ENCODE results near the gene GJB6. TPM values are rescaled to one million over a fixed set of nuclear protein-coding genes. Genes with fewer than 3 reads are reported as not detected.

Gene GJB6
- total and polyA plus RNA-seq, 2 of the 4 experiments (the other 2 are of a cell fraction): not detected

GRCh38 chr13:20274466-20274865 is 42.3 kb upstream of the GJB6 start:
- WGBS, 2 experiments (ENCODE audit: extremely low coverage in 2 of 2, insufficient read length in 1 of 2): no CpG with 5 or more reads among the region's 4 CpGs
- H2BK120ac ChIP-seq (ENCODE audit: low read depth, low read length): no peak overlapping the region
- H3K14ac ChIP-seq (replicated peaks; ENCODE audit: low read depth, low read length): no peak overlapping the region
- no peaks in the 10 kb centered on the region for H3K79me1 ChIP-seq (ENCODE audit: low read depth in 1 of 2, low read length in 2 of 2)
- no peaks in the 10 kb centered on the region for H3K4me1 ChIP-seq (ENCODE audit: control insufficient read depth, insufficient read depth, low read length)
- no peak overlapping the region for H3K4me3 ChIP-seq (ENCODE audit: insufficient read depth, low read depth, low read length)
- ATAC-seq (ENCODE audit: low read depth) (no peak), DNase-seq (no peak)
- no peaks in the 10 kb centered on the region for H3K36me3 ChIP-seq (ENCODE audit: control insufficient read depth, insufficient read depth, low read length)
- peaks cover 24% of the 10 kb centered on the region for H3K27me3 ChIP-seq (ENCODE audit: control insufficient read depth, insufficient read depth, low read length)
- H4K91ac ChIP-seq (ENCODE audit: insufficient read depth, low read depth, low read length): no peak overlapping the region
- H4K8ac ChIP-seq (ENCODE audit: low read depth in 2 of 2, low read length in 2 of 2): no peak overlapping the region
- no peak overlapping the region for H3K9ac ChIP-seq (ENCODE audit: low read depth, low read length)
- no peaks in the 10 kb centered on the region for H3K9me1 ChIP-seq (ENCODE audit: insufficient read depth, low read length)
- no TSS peak for BruUV-seq (replicated peaks)
- dilution Hi-C loops (cut with HindIII; ENCODE audit: low sequenced_read_pairs, unreplicated experiment): no loop called here
- ChIA-PET POLR2A (ENCODE audit: unreplicated experiment) (no interaction called here), CTCF (no interaction called here)
- in situ Hi-C loops (cut with MboI; ENCODE audit: low sequenced_read_pairs): no loop called here
- H3K4me2 ChIP-seq (ENCODE audit: low read depth, low read length): no peak overlapping the region
- H3K18ac ChIP-seq (ENCODE audit: low read depth, low read length): no peak overlapping the region
- no peak overlapping the region for H2AK5ac ChIP-seq (ENCODE audit: low read depth, low read length)
- H2AFZ ChIP-seq (replicated peaks; ENCODE audit: low read length, poor library complexity): no peak overlapping the region
- H2BK5ac ChIP-seq (ENCODE audit: low read depth, low read length, poor library complexity, severe bottlenecking): no peak overlapping the region
- H3K9me3 ChIP-seq (ENCODE audit: control insufficient read depth, insufficient read depth, low read length): no peaks in the 10 kb centered on the region
- H3K27ac ChIP-seq (ENCODE audit: insufficient read depth, low read length): no peak overlapping the region
- H2BK15ac ChIP-seq (ENCODE audit: low read depth, low read length): no peak overlapping the region
- H3K56ac ChIP-seq (ENCODE audit: extremely low read depth, insufficient read depth, low read length): no peak overlapping the region
- H2BK20ac ChIP-seq (ENCODE audit: low read depth, low read length): no peak overlapping the region
- no peak overlapping the region for H3K4ac ChIP-seq (ENCODE audit: low read depth, low read length)
- no peak overlapping the region for H2AK9ac ChIP-seq (replicated peaks; ENCODE audit: low read depth, low read length, poor library complexity)
- no peak for TF ChIP-seq FOS (IDR thresholded peaks at IDR 0.05; ENCODE audit: low read depth, low read length)
- no peak for TF ChIP-seq NFE2L2 (IDR thresholded peaks at IDR 0.05; ENCODE audit: low read depth, low read length)
- TF ChIP-seq MAFK (IDR thresholded peaks at IDR 0.05; ENCODE audit: low read depth, low read length): no peak
- no peak for TF ChIP-seq RFX5 (IDR thresholded peaks at IDR 0.05; ENCODE audit: low read depth, low read length)
- TF ChIP-seq CEBPB (IDR thresholded peaks at IDR 0.05; ENCODE audit: low read depth, low read length): no peak
- TF ChIP-seq, protein P1, sequence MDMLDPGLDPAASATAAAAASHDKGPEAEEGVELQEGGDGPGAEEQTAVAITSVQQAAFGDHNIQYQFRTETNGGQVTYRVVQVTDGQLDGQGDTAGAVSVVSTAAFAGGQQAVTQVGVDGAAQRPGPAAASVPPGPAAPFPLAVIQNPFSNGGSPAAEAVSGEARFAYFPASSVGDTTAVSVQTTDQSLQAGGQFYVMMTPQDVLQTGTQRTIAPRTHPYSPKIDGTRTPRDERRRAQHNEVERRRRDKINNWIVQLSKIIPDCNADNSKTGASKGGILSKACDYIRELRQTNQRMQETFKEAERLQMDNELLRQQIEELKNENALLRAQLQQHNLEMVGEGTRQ (IDR thresholded peaks at IDR 0.05; ENCODE audit: low read depth, low read length): no peak
- TF ChIP-seq CHD1 (IDR thresholded peaks at IDR 0.05; ENCODE audit: low read depth, low read length): no peak
- TF ChIP-seq RCOR1 (IDR thresholded peaks at IDR 0.05; ENCODE audit: insufficient replicate concordance, low read length): no peak
- TF ChIP-seq, protein P2, sequence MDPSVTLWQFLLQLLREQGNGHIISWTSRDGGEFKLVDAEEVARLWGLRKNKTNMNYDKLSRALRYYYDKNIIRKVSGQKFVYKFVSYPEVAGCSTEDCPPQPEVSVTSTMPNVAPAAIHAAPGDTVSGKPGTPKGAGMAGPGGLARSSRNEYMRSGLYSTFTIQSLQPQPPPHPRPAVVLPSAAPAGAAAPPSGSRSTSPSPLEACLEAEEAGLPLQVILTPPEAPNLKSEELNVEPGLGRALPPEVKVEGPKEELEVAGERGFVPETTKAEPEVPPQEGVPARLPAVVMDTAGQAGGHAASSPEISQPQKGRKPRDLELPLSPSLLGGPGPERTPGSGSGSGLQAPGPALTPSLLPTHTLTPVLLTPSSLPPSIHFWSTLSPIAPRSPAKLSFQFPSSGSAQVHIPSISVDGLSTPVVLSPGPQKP (IDR thresholded peaks at IDR 0.05; ENCODE audit: borderline replicate concordance, low read depth, low read length): no peak
- TF ChIP-seq BHLHE40 (IDR thresholded peaks at IDR 0.05; ENCODE audit: low read depth, low read length): no peak
- TF ChIP-seq, protein P3, sequence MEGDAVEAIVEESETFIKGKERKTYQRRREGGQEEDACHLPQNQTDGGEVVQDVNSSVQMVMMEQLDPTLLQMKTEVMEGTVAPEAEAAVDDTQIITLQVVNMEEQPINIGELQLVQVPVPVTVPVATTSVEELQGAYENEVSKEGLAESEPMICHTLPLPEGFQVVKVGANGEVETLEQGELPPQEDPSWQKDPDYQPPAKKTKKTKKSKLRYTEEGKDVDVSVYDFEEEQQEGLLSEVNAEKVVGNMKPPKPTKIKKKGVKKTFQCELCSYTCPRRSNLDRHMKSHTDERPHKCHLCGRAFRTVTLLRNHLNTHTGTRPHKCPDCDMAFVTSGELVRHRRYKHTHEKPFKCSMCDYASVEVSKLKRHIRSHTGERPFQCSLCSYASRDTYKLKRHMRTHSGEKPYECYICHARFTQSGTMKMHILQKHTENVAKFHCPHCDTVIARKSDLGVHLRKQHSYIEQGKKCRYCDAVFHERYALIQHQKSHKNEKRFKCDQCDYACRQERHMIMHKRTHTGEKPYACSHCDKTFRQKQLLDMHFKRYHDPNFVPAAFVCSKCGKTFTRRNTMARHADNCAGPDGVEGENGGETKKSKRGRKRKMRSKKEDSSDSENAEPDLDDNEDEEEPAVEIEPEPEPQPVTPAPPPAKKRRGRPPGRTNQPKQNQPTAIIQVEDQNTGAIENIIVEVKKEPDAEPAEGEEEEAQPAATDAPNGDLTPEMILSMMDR (conservative IDR thresholded peaks at IDR 0.05; ENCODE audit: low read depth, low read length): no peak
- no peak for TF ChIP-seq RAD21 (IDR thresholded peaks at IDR 0.05; ENCODE audit: low read length)
- TF ChIP-seq MXI1 (IDR thresholded peaks at IDR 0.05; ENCODE audit: borderline replicate concordance, low read depth, low read length): no peak
- no peak for TF ChIP-seq POLR2A (IDR thresholded peaks at IDR 0.05; ENCODE audit: low read depth, low read length)
- no peak for TF ChIP-seq SMC3 (IDR thresholded peaks at IDR 0.05; ENCODE audit: low read depth, low read length)
- no peak for TF ChIP-seq MAZ (IDR thresholded peaks at IDR 0.05; ENCODE audit: borderline replicate concordance, low read depth, low read length)
- no peaks in the 10 kb centered on the region for H4K20me1 ChIP-seq (ENCODE audit: insufficient read depth, low read length)
- H4K5ac ChIP-seq (ENCODE audit: low read depth, low read length): no peak overlapping the region
- no peak overlapping the region for H3K23ac ChIP-seq (ENCODE audit: low read depth, low read length)
- intact Hi-C loops (cut with micrococcal nuclease): no loop called here

Data from IMR-90 (cell line).